ENCODE results near the gene SMYD3. TPM values are rescaled to one million over a fixed set of nuclear protein-coding genes. Genes with fewer than 3 reads are reported as not detected.

The SMYD3 gene
- total and polyA plus RNA-seq, 9 of the 15 experiments (the other 6 are each of a cell fraction or from before 2014, with no cell fraction given), result 128 to 440 (median 197) TPM

- TF ChIP-seq ARID2 (IDR thresholded peaks at IDR 0.05) (peak; percentile 83; the same call in 1 of the 2 replicates), RAD21 (CRISPR knock-in tag; conservative IDR thresholded peaks at IDR 0.05 in 1 of 2, IDR thresholded peaks at IDR 0.05 in 1 of 2) (peak; percentile 93 to 97), TCFL5 (CRISPR knock-in tag; conservative IDR thresholded peaks at IDR 0.05) (no peak), THRAP3 (IDR thresholded peaks at IDR 0.05; ENCODE audit: borderline replicate concordance) (peak; percentile 55; the same call in 1 of the 2 replicates), KLF16 (IDR thresholded peaks at IDR 0.05) (0 out of 2 replicates have a peak, but pooled peaks have one; percentile 35), ZNF143 (CRISPR knock-in tag; IDR thresholded peaks at IDR 0.05) (peak; percentile 43; the same call in 1 of the 2 replicates), TEAD1 (CRISPR knock-in tag; IDR thresholded peaks at IDR 0.05) (0 out of 4 replicates have a peak, but pooled peaks of 1 of the 2 experiments have one; percentile 43), ZNF551 (CRISPR knock-in tag; IDR thresholded peaks at IDR 0.05) (no peak), MEIS2 (IDR thresholded peaks at IDR 0.05; ENCODE audit: partially characterized antibody) (peak; percentile 38), RB1 (IDR thresholded peaks at IDR 0.05; ENCODE audit: low read depth) (peak; percentile 43; the same call in 1 of the 2 replicates), CTBP1 (IDR thresholded peaks at IDR 0.05; ENCODE audit: borderline replicate concordance) (peak; percentile 25; the same call in 1 of the 2 replicates), JUN (IDR thresholded peaks at IDR 0.05; ENCODE audit: borderline replicate concordance, low read depth, low read length) (no peak), JUN (CRISPR knock-in tag; IDR thresholded peaks at IDR 0.05; ENCODE audit: borderline replicate concordance) (0 out of 2 replicates have a peak, but pooled peaks have one; percentile 61), ATF7 (IDR thresholded peaks at IDR 0.05) (peak; percentile 29; the same call in 1 of the 2 replicates), ZNF764 (CRISPR knock-in tag; IDR thresholded peaks at IDR 0.05; ENCODE audit: low read depth) (no peak)
- TF ChIP-seq, protein P1, sequence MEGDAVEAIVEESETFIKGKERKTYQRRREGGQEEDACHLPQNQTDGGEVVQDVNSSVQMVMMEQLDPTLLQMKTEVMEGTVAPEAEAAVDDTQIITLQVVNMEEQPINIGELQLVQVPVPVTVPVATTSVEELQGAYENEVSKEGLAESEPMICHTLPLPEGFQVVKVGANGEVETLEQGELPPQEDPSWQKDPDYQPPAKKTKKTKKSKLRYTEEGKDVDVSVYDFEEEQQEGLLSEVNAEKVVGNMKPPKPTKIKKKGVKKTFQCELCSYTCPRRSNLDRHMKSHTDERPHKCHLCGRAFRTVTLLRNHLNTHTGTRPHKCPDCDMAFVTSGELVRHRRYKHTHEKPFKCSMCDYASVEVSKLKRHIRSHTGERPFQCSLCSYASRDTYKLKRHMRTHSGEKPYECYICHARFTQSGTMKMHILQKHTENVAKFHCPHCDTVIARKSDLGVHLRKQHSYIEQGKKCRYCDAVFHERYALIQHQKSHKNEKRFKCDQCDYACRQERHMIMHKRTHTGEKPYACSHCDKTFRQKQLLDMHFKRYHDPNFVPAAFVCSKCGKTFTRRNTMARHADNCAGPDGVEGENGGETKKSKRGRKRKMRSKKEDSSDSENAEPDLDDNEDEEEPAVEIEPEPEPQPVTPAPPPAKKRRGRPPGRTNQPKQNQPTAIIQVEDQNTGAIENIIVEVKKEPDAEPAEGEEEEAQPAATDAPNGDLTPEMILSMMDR (IDR thresholded peaks at IDR 0.05 in 2 of 3, conservative IDR thresholded peaks at IDR 0.05 in 1 of 3; ENCODE audit: insufficient read depth in 2 of 3, low read depth in 1 of 3, low read length in 3 of 3), result peak; percentile 87 to 94 (median 89)
- TF ChIP-seq, protein P2, sequence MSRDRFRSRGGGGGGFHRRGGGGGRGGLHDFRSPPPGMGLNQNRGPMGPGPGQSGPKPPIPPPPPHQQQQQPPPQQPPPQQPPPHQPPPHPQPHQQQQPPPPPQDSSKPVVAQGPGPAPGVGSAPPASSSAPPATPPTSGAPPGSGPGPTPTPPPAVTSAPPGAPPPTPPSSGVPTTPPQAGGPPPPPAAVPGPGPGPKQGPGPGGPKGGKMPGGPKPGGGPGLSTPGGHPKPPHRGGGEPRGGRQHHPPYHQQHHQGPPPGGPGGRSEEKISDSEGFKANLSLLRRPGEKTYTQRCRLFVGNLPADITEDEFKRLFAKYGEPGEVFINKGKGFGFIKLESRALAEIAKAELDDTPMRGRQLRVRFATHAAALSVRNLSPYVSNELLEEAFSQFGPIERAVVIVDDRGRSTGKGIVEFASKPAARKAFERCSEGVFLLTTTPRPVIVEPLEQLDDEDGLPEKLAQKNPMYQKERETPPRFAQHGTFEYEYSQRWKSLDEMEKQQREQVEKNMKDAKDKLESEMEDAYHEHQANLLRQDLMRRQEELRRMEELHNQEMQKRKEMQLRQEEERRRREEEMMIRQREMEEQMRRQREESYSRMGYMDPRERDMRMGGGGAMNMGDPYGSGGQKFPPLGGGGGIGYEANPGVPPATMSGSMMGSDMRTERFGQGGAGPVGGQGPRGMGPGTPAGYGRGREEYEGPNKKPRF (IDR thresholded peaks at IDR 0.05; ENCODE audit: low read depth, low read length), result no peak
These were observed 504.2 kb downstream of the SMYD3 start (continued) for GRCh38 chr1:246002725-246003441.

All from K562 (cell line).